C4-2B (cell line): ENCODE measurements around the gene FAM3B.

ENCODE experiments used
- CTCF ChIP-seq: fragments of 450-650 bp; conservative IDR thresholded peaks from 2 replicates; pipeline ENCODE4 v1.5.1; 2017; ENCODE audit warnings: mild to moderate bottlenecking
- ZFX ChIP-seq: fragments of 450-650 bp; IDR thresholded peaks from 2 replicates; pipeline ENCODE4 v1.6.1; 2017

GRCh38 chr21:41374867-41375533, 58.4 kb downstream of the FAM3B start:
- TF ChIP-seq CTCF (no peak), ZFX (no peak)
